HCT116 (cell line): ENCODE data around the gene PMEPA1. TPM values are rescaled to one million over a fixed set of nuclear protein-coding genes. Genes with fewer than 3 reads are reported as not detected.

Experiments
- ATAC-seq: fragments of 200-7000 bp; cut with Tn5 transposase; 2 replicates; pipeline ENCODE4 v1.9.1; 2020; ENCODE audit warnings: mild to moderate bottlenecking, moderate library complexity
- BruUV-seq: library from RNA; stranded (reverse); fragments of 400-500 nt; replicated peaks from 2 replicates; lab custom pipeline; 2021; lab: Mats Ljungman, UMichigan
- CTCF ChIA-PET: fragments of 300-600 bp; sonication (Branson Sonifier 250); formaldehyde crosslinking; loops from one replicate; lab custom pipeline; 2021; ENCODE audit warnings: antibody characterized with exemption; lab: Charles Lee
- POLR2A ChIA-PET: fragments of 300-600, 350-600 bp; sonication (Branson Sonifier 250); formaldehyde crosslinking; loops from one replicate; lab custom pipeline; 2021; ENCODE audit warnings: antibody characterized with exemption; lab: Charles Lee
- RAD21 ChIA-PET, 2 experiments: fragments of 300-600 bp; sonication (Branson Sonifier 250); formaldehyde crosslinking; loops; one replicate each; lab custom pipeline; 2023; ENCODE audit warnings: low total read pairs in 2 of 2; ENCODE audit not compliant: uncharacterized antibody in 2 of 2, unreplicated experiment in 2 of 2, low non-redundant PET in 1 of 2; lab: Charles Lee
- DNase-seq: peaks from one replicate; pipeline ENCODE4 v3.0.0-alpha.2; 2010; ENCODE audit warnings: low read depth, low spot score
- H2AFZ ChIP-seq: fragments of 200-600 bp; shearing (Covaris generic), sonication (generic); 2 replicates; pipeline ENCODE4 v1.6.1; 2017; ENCODE audit warnings: low read depth, mixed run types, mixed read lengths, antibody characterized with exemption, low read length; ENCODE audit not compliant: poor library complexity, severe bottlenecking
- H3K27ac ChIP-seq: 2 replicates; pipeline ENCODE4 v1.5.1; 2012; ENCODE audit warnings: low read depth, low read length
- H3K27me3 ChIP-seq: fragments of 200-600 bp; sonication (generic); 2 replicates; pipeline ENCODE4 v1.6.1; 2016; ENCODE audit warnings: mixed run types, low read length, mixed read lengths; ENCODE audit not compliant: insufficient read depth
- H3K36me3 ChIP-seq, 2 experiments: fragments of 200-500 bp in 1 of 2; fragments of 200-600 bp in 1 of 2; sonication (Bioruptor generic) in 1 of 2; sonication (generic) in 1 of 2; 2 replicates each; pipeline versions ENCODE4 v1.5.1 to v1.6.1; 2014 to 2016; ENCODE audit warnings: low read length in 2 of 2, inconsistent platforms in 1 of 2, mixed read lengths in 1 of 2, mixed run types in 1 of 2; ENCODE audit not compliant: insufficient read depth in 2 of 2, control insufficient read depth in 1 of 2
- H3K4me1 ChIP-seq, 2 experiments: fragments of 200-600 bp in 1 of 2; sonication (generic) in 1 of 2; 2 replicates each; pipeline versions ENCODE4 v1.5.1 to v1.6.1; 2012 to 2017; ENCODE audit warnings: low read length in 2 of 2, inconsistent platforms in 1 of 2, mild to moderate bottlenecking in 1 of 2, mixed read lengths in 1 of 2, mixed run types in 1 of 2, moderate library complexity in 1 of 2; ENCODE audit not compliant: insufficient read depth in 2 of 2, control insufficient read depth in 1 of 2
- H3K4me2 ChIP-seq: fragments of 200-600 bp; sonication (generic); 2 replicates; pipeline ENCODE4 v1.6.1; 2017; ENCODE audit warnings: mixed run types, low read length, mixed read lengths
- H3K4me3 ChIP-seq, 2 experiments: fragments of 200-600 bp in 1 of 2; sonication (generic) in 1 of 2; replicated peaks in 1 of 2; 2 replicates each; pipeline ENCODE4 v1.5.1; 2011 to 2016; ENCODE audit warnings: low read length in 2 of 2, control low read depth in 1 of 2, low read depth in 1 of 2, mild to moderate bottlenecking in 1 of 2, mixed read lengths in 1 of 2, mixed run types in 1 of 2
- H3K79me2 ChIP-seq: fragments of 200-600 bp; sonication (generic); 2 replicates; pipeline ENCODE4 v1.6.1; 2017; ENCODE audit warnings: mild to moderate bottlenecking, mixed run types, low read length, moderate library complexity, mixed read lengths; ENCODE audit not compliant: insufficient read depth
- H3K9ac ChIP-seq: fragments of 200-600 bp; sonication (generic); 2 replicates; pipeline ENCODE4 v1.6.1; 2016; ENCODE audit warnings: low read length, mixed read lengths
- H3K9me2 ChIP-seq: fragments of 200-600 bp; sonication (generic), shearing (Covaris generic); 2 replicates; pipeline ENCODE4 v1.6.1; 2017; ENCODE audit warnings: mixed run types, mild to moderate bottlenecking, moderate library complexity; ENCODE audit not compliant: insufficient read depth
- H3K9me3 ChIP-seq, 2 experiments: fragments of 200-500 bp in 1 of 2; fragments of 200-600 bp in 1 of 2; sonication (Bioruptor generic) in 1 of 2; sonication (generic) in 1 of 2; 2 replicates each; pipeline ENCODE4 v1.6.1; 2014 to 2017; ENCODE audit warnings: low read length in 2 of 2, mixed read lengths in 2 of 2, inconsistent platforms in 1 of 2, low read depth in 1 of 2, mild to moderate bottlenecking in 1 of 2, mixed run types in 1 of 2, moderate library complexity in 1 of 2; ENCODE audit not compliant: control insufficient read depth in 1 of 2, insufficient read depth in 1 of 2
- H4K20me1 ChIP-seq: fragments of 200-600 bp; sonication (generic), shearing (Covaris generic); 2 replicates; pipeline ENCODE4 v1.6.1; 2017; ENCODE audit warnings: mixed run types, mild to moderate bottlenecking, moderate library complexity; ENCODE audit not compliant: insufficient read depth
- CTCF ChIP-seq, 3 experiments: fragments of 200-600 bp in 1 of 3; sonication (generic) in 1 of 3; IDR thresholded peaks in 2 of 3; conservative IDR thresholded peaks in 1 of 3; 2 replicates each; pipeline ENCODE4 v1.5.1; 2012 to 2017; ENCODE audit warnings: low read depth in 2 of 3, low read length in 2 of 3, antibody characterized with exemption in 1 of 3, borderline replicate concordance in 1 of 3, control low read depth in 1 of 3, mild to moderate bottlenecking in 1 of 3, mixed read lengths in 1 of 3, mixed run types in 1 of 3, moderate library complexity in 1 of 3; ENCODE audit not compliant: insufficient read depth in 1 of 3
- EGR1 ChIP-seq: IDR thresholded peaks from 2 replicates; pipeline ENCODE4 v1.6.1; 2012; ENCODE audit warnings: low read depth
- EZH2 ChIP-seq: fragments of 200-600 bp; sonication (generic); IDR thresholded peaks from 2 replicates; pipeline ENCODE4 v1.6.1; 2017; ENCODE audit warnings: antibody characterized with exemption, mixed run types
- REST ChIP-seq: IDR thresholded peaks from 2 replicates; pipeline ENCODE4 v1.6.1; 2012; ENCODE audit warnings: low read depth
- intact Hi-C: fragments of 100-400 bp; cut with micrococcal nuclease; formaldehyde crosslinking; loops from 2 replicates; pipeline ENCODE4 v1.10.0; 2022
- total RNA-seq: library from RNA; stranded (reverse); gene quantifications from one replicate; pipeline ENCODE4 v1.2.1, GENCODE V29; 2021; ENCODE audit not compliant: unreplicated experiment

PMEPA1 gene
- total RNA-seq, 1 experiment from 2014 or later, result 0.64 TPM

GRCh38 chr20:57671662-57672061 lies 38.2 kb downstream of the PMEPA1 start:
- Histone ChIP-seq H3K9me2 (no peaks in the 10 kb centered on the region), H3K4me2 (no peak overlapping the region), H3K9ac (no peak overlapping the region), H3K9me3 (no peaks in the 10 kb centered on the region), H3K27me3 (peaks cover 18% of the 10 kb centered on the region), H3K27ac (no peak overlapping the region), H3K36me3 (no peaks in the 10 kb centered on the region), H3K4me3 (no peak overlapping the region), H2AFZ (no peak overlapping the region), H3K79me2 (no peaks in the 10 kb centered on the region), H3K4me1 (no peaks in the 10 kb centered on the region), H4K20me1 (no peaks in the 10 kb centered on the region)
- intact Hi-C loops, result no loop called here
- BruUV-seq, result no TSS peak
- ATAC-seq, result peak; percentile 49; the same call in 1 of the 2 replicates
- TF ChIP-seq EGR1 (no peak), CTCF (IDR thresholded peaks at IDR 0.05 in 2 of 3, conservative IDR thresholded peaks at IDR 0.05 in 1 of 3; ENCODE audit: borderline replicate concordance in 1 of 3, insufficient read depth in 1 of 3, low read depth in 2 of 3, low read length in 2 of 3) (peak in 2 of 3 experiments; percentile 6 to 16; a peak in 1 of 6 replicates), EZH2 (no peak), REST (no peak)
- ChIA-PET RAD21 (no interaction called here), CTCF (no interaction called here), POLR2A (no interaction called here)
- no peak for DNase-seq
